K562 (cell line): ENCODE data around the gene E2F3. TPM values are rescaled to one million over a fixed set of nuclear protein-coding genes. Genes with fewer than 3 reads are reported as not detected.

Source experiments
- MAFG ChIP-seq: fragments of 450-650 bp; conservative IDR thresholded peaks from 2 replicates; pipeline ENCODE4 v1.6.1; 2016; ENCODE audit warnings: missing genetic modification characterization, missing compliant biosample characterization
- PHF21A ChIP-seq: fragments of 450-650 bp; IDR thresholded peaks from 2 replicates; pipeline ENCODE4 v1.6.1; 2017; ENCODE audit warnings: low read depth, borderline replicate concordance
- ZFP1 ChIP-seq: fragments of 450-650 bp; formaldehyde crosslinking; IDR thresholded peaks from 2 replicates; pipeline ENCODE4 v1.4.0; 2020; ENCODE audit warnings: mild to moderate bottlenecking, mixed read lengths
- ZNF274 ChIP-seq: IDR thresholded peaks from 2 replicates; pipeline ENCODE4 v1.6.1; 2011; ENCODE audit warnings: low read depth, mild to moderate bottlenecking, low read length, moderate library complexity, borderline replicate concordance
- polyA plus RNA-seq, 8 experiments: library from polyadenylated mRNA; depleted of rRNA in 4 of 8; stranded (reverse) in 5 of 8; unstranded in 3 of 8; fragments of >200 nt; fragmentation: Nextera tagmentation in 2 of 8; fragmentation: Illumina TruSeq in 1 of 8; extraction: Ambion mirVana in 2 of 8; extraction: Trizol in 1 of 8; gene quantifications; 2 replicates each; pipeline versions ENCODE4 v1.2.1 to v1.2.3, GENCODE V29; 2011 to 2014; ENCODE audit warnings: inconsistent platforms in 1 of 8, missing spikeins in 1 of 8
- total RNA-seq, 7 experiments: library from RNA; depleted of rRNA in 6 of 7; stranded (reverse); fragments of >200 nt in 6 of 7; fragmentation: Illumina TruSeq in 2 of 7; extraction: Trizol in 2 of 7; gene quantifications; 2 replicates each; pipeline versions ENCODE4 v1.2.1 to v1.2.3, GENCODE V29; 2011 to 2021; ENCODE audit warnings: low replicate concordance in 1 of 7
- TF ChIP-seq, protein P1 (sequence below), 2 experiments: fragments of 450-650 bp; IDR thresholded peaks; 2 replicates each; pipeline ENCODE4 v1.6.1; 2016
- TF ChIP-seq, protein P2 (sequence below): sonication (generic); formaldehyde crosslinking; IDR thresholded peaks from 2 replicates; pipeline ENCODE4 v1.8.0; 2022; ENCODE audit warnings: mild to moderate bottlenecking, missing genetic modification reagents
- TF ChIP-seq, protein P3 (sequence below), 2 experiments: fragments of 450-650 bp in 1 of 2; sonication (generic) in 1 of 2; formaldehyde crosslinking; conservative IDR thresholded peaks; 2 replicates each; pipeline versions ENCODE4 v1.4.0 to v1.8.1; 2020 to 2022; ENCODE audit warnings: mild to moderate bottlenecking in 1 of 2, missing genetic modification reagents in 1 of 2
- TF ChIP-seq, protein P4 (sequence below): sonication (generic); formaldehyde crosslinking; IDR thresholded peaks from 2 replicates; pipeline ENCODE4 v1.8.0; 2022; ENCODE audit warnings: mild to moderate bottlenecking, missing genetic modification reagents
- TF ChIP-seq, protein P5 (sequence below), 2 experiments: fragments of 450-650 bp in 1 of 2; sonication (generic) in 1 of 2; formaldehyde crosslinking in 1 of 2; IDR thresholded peaks in 1 of 2; conservative IDR thresholded peaks in 1 of 2; 2 replicates each; pipeline versions ENCODE4 v1.6.1 to v1.8.1; 2016 to 2023; ENCODE audit warnings: mild to moderate bottlenecking in 2 of 2, moderate library complexity in 2 of 2, inconsistent platforms in 1 of 2, missing genetic modification reagents in 1 of 2

E2F3 gene
- total and polyA plus RNA-seq, 9 of the 15 experiments (the other 6 are each of a cell fraction or from before 2014, with no cell fraction given), result 11.1 to 44.7 (median 27.2) TPM

DNA sequence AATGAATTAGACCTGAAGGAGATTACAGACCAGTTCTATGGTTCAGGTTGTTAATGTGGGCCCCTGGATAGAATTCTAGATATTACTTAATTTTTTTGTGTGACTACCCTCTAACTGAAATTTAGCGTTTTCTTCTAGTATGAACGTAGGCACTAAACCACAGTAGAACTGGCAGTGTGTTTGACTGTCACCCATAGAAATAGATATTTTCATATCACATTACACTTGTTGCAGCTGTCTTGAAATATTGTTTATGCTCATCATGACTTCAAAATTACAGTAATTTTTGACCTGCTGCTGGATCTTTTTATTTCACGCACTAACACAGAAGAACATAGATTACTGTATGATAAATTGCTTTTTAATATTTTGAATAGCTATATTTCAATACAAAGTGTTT is 31.6 kb downstream of the E2F3 start (continued):
- TF ChIP-seq, protein P1, sequence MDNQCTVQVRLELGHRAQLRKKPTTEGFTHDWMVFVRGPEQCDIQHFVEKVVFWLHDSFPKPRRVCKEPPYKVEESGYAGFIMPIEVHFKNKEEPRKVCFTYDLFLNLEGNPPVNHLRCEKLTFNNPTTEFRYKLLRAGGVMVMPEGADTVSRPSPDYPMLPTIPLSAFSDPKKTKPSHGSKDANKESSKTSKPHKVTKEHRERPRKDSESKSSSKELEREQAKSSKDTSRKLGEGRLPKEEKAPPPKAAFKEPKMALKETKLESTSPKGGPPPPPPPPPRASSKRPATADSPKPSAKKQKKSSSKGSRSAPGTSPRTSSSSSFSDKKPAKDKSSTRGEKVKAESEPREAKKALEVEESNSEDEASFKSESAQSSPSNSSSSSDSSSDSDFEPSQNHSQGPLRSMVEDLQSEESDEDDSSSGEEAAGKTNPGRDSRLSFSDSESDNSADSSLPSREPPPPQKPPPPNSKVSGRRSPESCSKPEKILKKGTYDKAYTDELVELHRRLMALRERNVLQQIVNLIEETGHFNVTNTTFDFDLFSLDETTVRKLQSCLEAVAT (IDR thresholded peaks at IDR 0.05), result no peak
- no peak for TF ChIP-seq ZFP1 (CRISPR knock-in tag)
- TF ChIP-seq MAFG (tag), result no peak
- TF ChIP-seq, protein P2, sequence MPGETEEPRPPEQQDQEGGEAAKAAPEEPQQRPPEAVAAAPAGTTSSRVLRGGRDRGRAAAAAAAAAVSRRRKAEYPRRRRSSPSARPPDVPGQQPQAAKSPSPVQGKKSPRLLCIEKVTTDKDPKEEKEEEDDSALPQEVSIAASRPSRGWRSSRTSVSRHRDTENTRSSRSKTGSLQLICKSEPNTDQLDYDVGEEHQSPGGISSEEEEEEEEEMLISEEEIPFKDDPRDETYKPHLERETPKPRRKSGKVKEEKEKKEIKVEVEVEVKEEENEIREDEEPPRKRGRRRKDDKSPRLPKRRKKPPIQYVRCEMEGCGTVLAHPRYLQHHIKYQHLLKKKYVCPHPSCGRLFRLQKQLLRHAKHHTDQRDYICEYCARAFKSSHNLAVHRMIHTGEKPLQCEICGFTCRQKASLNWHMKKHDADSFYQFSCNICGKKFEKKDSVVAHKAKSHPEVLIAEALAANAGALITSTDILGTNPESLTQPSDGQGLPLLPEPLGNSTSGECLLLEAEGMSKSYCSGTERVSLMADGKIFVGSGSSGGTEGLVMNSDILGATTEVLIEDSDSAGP (CRISPR knock-in tag), result no peak
- TF ChIP-seq, protein P3, sequence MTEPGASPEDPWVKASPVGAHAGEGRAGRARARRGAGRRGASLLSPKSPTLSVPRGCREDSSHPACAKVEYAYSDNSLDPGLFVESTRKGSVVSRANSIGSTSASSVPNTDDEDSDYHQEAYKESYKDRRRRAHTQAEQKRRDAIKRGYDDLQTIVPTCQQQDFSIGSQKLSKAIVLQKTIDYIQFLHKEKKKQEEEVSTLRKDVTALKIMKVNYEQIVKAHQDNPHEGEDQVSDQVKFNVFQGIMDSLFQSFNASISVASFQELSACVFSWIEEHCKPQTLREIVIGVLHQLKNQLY (CRISPR knock-in tag; conservative IDR thresholded peaks at IDR 0.05), result no peak
- TF ChIP-seq ZNF274, result no peak
- TF ChIP-seq PHF21A, result no peak
- TF ChIP-seq, protein P4, sequence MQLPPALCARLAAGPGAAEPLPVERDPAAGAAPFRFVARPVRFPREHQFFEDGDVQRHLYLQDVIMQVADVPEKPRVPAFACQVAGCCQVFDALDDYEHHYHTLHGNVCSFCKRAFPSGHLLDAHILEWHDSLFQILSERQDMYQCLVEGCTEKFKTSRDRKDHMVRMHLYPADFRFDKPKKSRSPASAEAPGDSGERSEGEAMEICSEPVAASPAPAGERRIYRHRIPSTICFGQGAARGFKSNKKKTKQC (CRISPR knock-in tag), result no peak
- TF ChIP-seq, protein P5, sequence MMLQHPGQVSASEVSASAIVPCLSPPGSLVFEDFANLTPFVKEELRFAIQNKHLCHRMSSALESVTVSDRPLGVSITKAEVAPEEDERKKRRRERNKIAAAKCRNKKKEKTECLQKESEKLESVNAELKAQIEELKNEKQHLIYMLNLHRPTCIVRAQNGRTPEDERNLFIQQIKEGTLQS (IDR thresholded peaks at IDR 0.05), result no peak
- TF ChIP-seq, protein P5 (CRISPR knock-in tag; conservative IDR thresholded peaks at IDR 0.05), result no peak
